ENCODE measurements around the gene JTB. TPM values are rescaled to one million over a fixed set of nuclear protein-coding genes. Genes with fewer than 3 reads are reported as not detected.

Gene JTB
- total RNA-seq, 1 experiment from 2014 or later: 115 TPM

GRCh38 chr1:153926405-153926804, 51.1 kb downstream of the JTB start:
- no peak overlapping the region for H3K27ac Mint-ChIP-seq (ENCODE audit: unreplicated experiment)
- peaks cover 5% of the 10 kb centered on the region for H3K4me1 Mint-ChIP-seq (ENCODE audit: low read depth, unreplicated experiment)
- no peaks in the 10 kb centered on the region for H3K9me3 Mint-ChIP-seq (ENCODE audit: low read depth, unreplicated experiment)
- no peak overlapping the region for H3K4me3 Mint-ChIP-seq (ENCODE audit: low read depth, unreplicated experiment)
- intact Hi-C loops (cut with micrococcal nuclease; ENCODE audit: unreplicated experiment): no loop called here
- peaks cover 38% of the 10 kb centered on the region for H3K36me3 Mint-ChIP-seq (ENCODE audit: insufficient read depth, unreplicated experiment)
- no TSS peak for BruUV-seq (replicated peaks)
- no peak for TF ChIP-seq CTCF (IDR thresholded peaks at IDR 0.05; ENCODE audit: unreplicated experiment)
- no peak for DNase-seq
- CTCF ChIA-PET: interaction anchor here (0.7 kb wide), 1 partner anchor 92 kb away, joined by 6 read pairs; no protein-coding TSS in a partner anchor
- no peaks in the 10 kb centered on the region for H3K27me3 Mint-ChIP-seq (ENCODE audit: unreplicated experiment)

Small RNA genes within 50 kb of the gene (microRNA-seq; reads per million reads assigned to microRNA genes)
- gene MIR6737: not detected

Other genes with a start within 250 kb of the JTB start
- gene INTS3, start 249.6 kb downstream of the JTB start, total RNA-seq (2022): 55.9 and 57.1 TPM in 2 replicates
- 9.0 and 11.9 TPM in 2 replicates for gene SLC27A3, start 202.3 kb downstream of the JTB start, total RNA-seq (2022)
- gene GATAD2B, start 54.7 kb downstream of the JTB start, total RNA-seq (2022): 58.3 and 62.5 TPM in 2 replicates
- 89.0 and 90.0 TPM in 2 replicates for gene DENND4B, start 31.0 kb downstream of the JTB start, total RNA-seq (2022)
- 39.5 and 52.1 TPM in 2 replicates for gene CRTC2, start 19.1 kb downstream of the JTB start, total RNA-seq (2022)
- gene SLC39A1, start 14.1 kb downstream of the JTB start, total RNA-seq (2022): 138 and 152 TPM in 2 replicates
- gene CREB3L4, start 9.8 kb downstream of the JTB start, total RNA-seq (2022): 23.2 and 26.5 TPM in 2 replicates
- 87.5 and 95.0 TPM in 2 replicates for gene RAB13, start 8.7 kb upstream of the JTB start, total RNA-seq (2022)
- 1,532 and 1,783 TPM in 2 replicates for gene RPS27, start 13.1 kb upstream of the JTB start, total RNA-seq (2022)
- 0.12 TPM in 1 of 2 replicates, not detected in the other for gene NUP210L, start 177.4 kb upstream of the JTB start, total RNA-seq (2022)
- 564 and 582 TPM in 2 replicates for gene TPM3, start 214.4 kb upstream of the JTB start, total RNA-seq (2022)
- gene CFAP141, start 228.7 kb upstream of the JTB start, total RNA-seq (2022): not detected in 2 replicates
- 245 and 250 TPM in 2 replicates for gene UBAP2L, start 243.3 kb upstream of the JTB start, total RNA-seq (2022)

Data from Calu3 (cell line).